HG03108 (cell line): ENCODE data around the gene NUTM2G.
"Not testable (repeated sequence)": the region's sequence is repeated elsewhere in the genome, so short reads cannot be mapped to it uniquely, and the experiment has no call there.

Experiments used
- ATAC-seq: cut with Tn5 transposase; IDR thresholded peaks from one replicate; pipeline ENCODE4 v1.9.1; 2021; ENCODE audit warnings: moderate library complexity; ENCODE audit not compliant: unreplicated experiment

The NUTM2G gene

GRCh38 chr9:96941628-96942027, 13.0 kb downstream of the NUTM2G start:
- not testable (repeated sequence) for ATAC-seq

DNA sequence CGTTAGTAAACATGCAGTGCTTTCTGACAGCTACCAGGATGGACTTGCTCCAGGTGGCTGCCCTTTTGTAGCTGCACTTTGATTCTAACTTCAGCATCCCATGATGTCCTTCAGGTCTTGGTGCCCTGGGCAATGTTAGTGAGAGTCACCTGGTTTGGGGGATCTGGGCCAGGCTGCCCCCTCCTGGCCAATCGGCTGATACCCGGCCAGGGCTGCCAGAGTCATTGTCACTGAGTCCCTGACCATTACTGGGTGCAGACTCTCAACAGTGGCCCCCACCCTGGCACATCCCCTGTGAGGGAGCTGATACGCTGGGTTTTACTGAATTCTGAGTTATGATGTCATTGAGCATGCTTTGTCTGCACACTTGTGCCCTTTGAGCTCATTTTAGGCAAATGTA, 13.5 kb downstream of the NUTM2G start:
- not testable (repeated sequence) for ATAC-seq

DNA sequence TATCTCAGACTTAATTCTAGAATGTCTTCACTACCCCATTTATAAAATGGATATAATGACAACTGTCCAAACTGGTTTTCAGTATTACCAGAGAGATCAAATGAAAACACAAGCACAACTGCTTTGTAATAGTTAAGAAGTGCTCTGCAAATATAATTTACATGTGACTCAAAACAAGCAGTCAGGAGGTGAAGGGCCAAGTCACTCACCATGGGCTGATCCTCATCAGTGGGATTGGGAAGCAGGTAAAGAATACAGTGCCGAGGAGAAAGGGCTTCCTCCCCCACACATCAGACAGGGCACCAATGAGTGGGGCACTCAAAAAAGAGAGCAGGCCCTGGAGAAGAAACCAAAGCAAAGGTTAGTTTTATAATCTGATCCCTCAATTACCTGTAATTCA, 20.7 kb downstream of the NUTM2G start:
- not testable (repeated sequence) for ATAC-seq

DNA sequence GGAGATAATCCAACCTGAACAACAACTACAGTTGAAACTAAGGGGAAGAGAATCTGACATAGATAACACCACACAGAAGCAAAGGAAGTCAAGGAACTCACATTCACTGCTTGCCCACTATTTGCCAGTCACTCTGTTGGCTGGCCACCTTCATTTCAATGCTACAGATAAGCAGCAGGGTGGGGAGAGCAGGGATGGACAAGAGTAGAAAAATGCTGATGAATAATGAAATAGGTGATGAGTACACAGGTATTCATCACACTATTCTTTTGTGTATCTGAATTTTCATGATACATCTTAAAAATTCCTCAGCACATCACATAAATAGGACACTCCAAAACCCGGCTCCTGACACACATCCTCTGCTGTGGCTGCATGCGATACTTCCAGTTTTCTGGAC, 21.9 kb downstream of the NUTM2G start:
- not testable (repeated sequence) for ATAC-seq

GRCh38 chr9:96967591-96967990, 38.9 kb downstream of the NUTM2G start:
- not testable (repeated sequence) for ATAC-seq

- not testable (repeated sequence) for ATAC-seq
Measured at GRCh38 chr9:96972552-96972951, 43.9 kb downstream of the NUTM2G start.

DNA sequence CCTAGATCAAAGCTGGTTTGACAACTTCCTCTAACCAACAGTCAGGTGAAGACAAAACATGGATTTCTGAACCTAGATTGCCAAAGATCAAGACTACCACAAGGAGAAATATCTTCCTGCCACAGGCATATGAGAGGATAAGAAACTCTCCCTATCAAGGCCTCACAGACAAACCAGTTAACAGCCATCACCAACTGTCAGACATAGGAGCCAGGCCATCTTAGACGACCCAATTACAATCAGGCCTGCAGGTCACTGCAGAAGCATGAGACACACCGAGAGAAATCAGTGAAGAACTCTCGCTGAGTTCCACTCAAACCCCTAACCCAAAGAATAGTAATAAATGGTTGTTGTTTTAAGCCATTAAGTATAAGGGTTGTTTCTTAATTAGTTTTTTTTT, 45.4 kb downstream of the NUTM2G start:
- not testable (repeated sequence) for ATAC-seq

- ATAC-seq: not testable (repeated sequence)
Measured at GRCh38 chr9:96983496-96984122, 55.0 kb downstream of the NUTM2G start.

DNA sequence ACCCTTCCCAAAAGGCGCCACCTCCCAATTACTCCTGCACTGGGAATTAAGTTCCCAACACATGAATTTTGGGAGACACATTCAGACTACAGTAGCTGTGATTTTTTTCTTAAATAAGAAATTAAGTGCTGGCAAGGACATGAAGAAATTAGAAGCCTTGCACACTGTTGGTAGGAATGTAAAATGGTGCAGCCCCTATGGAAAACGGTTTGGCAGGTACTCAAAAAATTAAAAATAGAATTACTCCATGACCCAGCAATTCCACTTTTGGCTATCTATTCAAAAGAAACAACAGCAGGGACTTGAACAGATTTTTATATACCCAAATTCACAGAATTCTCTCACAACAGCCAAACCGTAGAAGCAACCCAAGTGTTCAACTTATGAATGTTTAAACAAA, 55.5 kb downstream of the NUTM2G start:
- not testable (repeated sequence) for ATAC-seq

GRCh38 chr9:96984887-96985286, 56.2 kb downstream of the NUTM2G start:
- not testable (repeated sequence) for ATAC-seq
